ENCODE measurements around the gene HDAC9.

GRCh38 chr7:18861514-18862118 is 366.1 kb downstream of the HDAC9 start:
- TF ChIP-seq CTCF (IDR thresholded peaks at IDR 0.05): no peak
- no peak for TF ChIP-seq POLR2A (IDR thresholded peaks at IDR 0.05)
